HK-2 (cell line): ENCODE measurements around the gene CLK4.
A peak's percentile ranks its signal among the peaks of the same experiment; 100 is the strongest.

Source experiments
- DNase-seq: peaks from one replicate; pipeline ENCODE4 v3.0.0-alpha.2; 2018; ENCODE audit not compliant: unreplicated experiment

Gene CLK4

DNA sequence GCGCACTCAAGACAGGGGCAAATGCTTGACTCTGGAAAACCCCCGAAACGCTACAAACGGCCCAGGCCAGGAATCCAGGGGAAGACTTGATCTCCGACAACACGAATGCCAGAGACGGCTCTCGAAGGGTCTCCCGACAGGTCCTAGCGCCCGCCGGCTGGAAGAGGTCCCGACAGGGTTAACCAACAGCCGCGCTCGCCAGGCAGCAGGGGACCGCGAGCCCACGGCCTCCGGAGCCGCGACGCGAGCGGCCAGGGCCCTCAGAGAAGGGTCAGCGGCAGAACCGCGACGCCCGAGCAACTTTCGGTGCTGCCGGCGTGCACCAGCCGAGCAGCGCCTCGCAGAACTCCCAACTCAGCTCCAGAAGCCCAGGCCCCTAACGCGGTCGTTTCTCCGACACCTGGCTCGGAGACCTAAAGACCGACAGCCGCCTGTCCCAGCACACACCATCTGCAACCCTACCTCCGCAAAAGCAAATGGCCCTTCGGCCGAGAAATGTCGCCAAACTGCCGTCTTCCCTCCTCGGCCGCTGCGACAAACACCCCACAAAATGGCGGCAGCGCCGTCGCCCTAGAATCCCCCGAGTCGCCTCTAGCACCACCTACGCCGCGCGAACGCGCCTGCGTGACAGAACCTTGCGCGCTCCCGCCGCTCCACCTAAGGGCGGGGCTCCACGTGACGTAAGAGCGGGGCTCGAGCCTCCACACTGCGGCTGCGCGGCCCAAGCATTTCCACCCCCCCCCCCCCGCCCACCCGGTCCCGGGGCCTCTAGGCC, at the start of gene CLK4:
TSS of gene CLK4 (minus strand) at position 567 of the 775 bp plus-strand sequence. CDS start 3,634 bp downstream, outside the sequence.
- DNase-seq, result peak; percentile 83

DNA sequence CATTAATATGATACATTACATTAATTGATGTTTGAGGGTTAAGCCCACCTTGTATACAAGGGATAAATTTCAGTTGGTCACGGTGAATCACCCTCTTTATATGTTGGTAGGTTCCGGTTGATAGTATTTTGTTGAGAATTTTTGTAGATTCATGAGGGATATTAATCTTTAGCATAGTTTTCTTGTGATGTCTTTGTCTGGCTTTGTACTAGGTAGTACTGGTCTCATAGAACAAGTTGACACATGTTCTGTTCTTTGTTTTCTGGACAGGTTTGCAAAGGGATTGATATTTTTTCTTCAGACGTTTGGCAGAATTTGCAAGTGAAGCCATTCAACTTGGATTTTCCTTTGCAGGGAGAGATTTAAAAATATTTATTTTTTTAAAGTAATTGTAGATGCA, 49.1 kb upstream of the CLK4 start:
- DNase-seq, result no peak

DNA sequence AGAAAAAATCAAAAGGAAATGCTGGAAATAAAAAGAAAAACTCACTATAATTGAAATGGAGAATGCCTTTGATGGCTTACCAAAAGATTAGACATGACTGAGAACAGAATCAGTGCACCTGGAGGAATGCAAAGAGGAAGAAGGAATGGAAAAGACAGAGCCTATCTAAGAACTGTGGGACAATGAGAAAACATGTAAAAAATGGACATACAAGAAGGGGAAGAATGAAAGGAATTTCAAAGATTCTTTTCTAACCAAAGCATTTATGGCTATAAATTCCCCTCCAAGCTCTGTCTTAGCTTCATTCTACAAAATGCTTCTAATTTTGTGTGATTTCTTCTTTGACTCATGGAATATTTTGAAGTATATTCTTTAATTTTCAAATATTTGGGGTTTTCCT, 47.5 kb upstream of the CLK4 start:
- no peak for DNase-seq

DNA sequence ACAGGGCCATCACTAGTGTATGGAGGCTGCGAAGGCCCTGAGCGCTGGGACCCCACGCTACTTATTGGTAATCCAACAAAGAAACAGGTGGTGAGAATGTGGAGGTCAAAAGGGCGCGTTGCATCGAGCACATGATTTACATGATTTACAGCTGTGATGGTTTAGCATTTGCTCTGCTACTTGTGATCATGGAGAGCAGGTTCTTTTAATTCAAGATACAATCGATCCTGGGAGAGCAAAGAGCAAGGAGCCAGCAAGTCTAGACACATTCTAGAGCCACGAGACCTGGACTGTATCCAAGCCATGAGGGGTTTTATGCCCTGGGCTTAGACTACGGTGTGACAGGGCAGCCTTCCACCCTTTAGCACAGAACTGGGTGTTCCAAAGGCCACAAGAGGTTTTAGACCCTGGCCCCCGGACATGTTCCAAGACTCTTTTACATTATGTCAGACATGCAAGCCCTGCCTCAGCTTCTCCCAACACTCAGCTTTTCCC, 47.0 kb upstream of the CLK4 start:
- no peak for DNase-seq

DNA sequence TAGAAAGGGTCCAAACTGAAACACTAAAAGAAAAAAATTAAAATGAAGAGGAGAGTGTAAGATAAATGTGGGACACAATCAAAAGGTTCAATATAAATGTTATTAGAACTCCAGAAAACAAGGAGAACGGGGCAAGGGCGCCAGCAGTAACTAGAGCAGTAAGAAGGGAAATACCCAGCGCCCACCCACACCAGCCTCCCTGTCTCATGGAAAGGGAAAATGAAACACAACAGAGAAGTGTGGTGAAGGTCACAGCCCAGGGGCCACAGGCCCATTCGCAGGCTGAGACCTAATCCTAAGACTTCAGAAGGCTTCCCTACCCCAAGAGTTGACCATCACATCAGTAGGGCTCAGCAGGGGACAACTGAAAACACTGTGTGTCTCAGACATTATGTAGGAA, 45.8 kb upstream of the CLK4 start:
- no peak for DNase-seq

DNA sequence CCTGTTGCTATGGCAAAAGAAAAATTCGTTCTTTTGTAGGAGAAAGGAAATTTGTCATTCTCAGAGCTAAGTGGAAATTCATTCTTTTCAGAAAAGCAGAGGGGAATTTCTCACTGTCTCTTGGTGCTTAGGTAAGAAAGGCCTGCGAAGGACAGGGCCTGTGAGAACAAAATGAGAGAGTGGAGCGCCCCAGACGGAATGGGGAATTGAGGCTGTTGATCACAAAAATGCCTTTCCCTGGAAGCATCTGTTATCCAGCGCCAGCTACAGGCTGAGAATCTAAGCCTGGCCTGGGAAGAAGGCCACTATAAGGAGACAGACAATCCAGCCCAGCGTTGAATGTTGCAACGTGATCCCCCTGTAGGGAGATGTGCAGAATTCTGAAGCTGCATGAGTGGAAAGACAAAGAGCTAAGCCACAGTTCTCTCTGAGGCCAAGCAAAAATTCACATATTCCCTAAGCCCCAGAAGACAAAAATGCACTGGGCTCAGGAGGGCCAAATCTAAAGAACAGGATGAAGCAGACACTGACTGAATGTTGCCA, 44.8 kb upstream of the CLK4 start:
- no peak for DNase-seq

DNA sequence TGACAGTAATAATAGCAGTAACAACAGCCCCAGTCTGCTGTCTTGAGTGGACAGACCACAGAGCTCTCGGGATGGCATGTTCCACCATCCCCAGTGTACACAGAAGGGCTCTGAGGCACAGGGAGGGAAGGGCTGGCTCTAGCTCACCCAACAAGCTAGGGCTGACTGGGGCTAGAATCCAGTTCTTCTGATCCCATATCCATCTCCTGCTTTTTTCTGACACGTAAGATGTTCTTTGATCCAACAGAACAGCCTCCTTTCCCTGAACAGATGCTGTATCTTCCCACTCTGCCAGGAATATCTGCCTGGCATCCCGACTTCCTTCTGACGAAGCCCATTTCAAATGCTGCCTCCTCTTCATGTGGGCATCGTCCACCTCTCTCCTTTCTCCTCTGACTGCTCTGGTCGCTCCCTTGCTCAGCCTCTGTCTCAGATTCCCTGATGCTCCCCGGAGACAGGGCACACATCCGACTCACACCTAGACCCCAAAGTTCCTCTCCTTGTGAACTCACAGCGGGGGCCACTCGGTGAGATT, 43.6 kb upstream of the CLK4 start:
- no peak for DNase-seq

DNA sequence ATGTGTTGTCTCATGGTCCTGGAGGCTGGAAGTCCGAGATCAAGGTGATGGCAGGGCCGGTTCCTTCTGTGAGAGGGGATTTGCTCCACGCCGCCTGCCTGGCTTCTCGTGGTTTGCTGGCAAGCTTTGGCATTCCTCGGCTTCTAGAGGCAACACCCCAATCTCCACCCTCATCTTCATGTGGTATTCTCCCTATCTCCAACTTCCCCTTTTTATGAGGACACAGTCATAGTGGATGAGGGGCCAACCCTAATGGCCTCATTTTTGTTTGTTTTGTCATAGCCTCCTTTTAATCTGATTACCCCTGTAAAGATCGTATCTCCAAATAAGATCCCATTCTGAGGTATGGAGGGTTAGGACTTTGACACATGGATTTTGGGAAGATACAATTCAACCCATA, 41.7 kb upstream of the CLK4 start:
- no peak for DNase-seq

DNA sequence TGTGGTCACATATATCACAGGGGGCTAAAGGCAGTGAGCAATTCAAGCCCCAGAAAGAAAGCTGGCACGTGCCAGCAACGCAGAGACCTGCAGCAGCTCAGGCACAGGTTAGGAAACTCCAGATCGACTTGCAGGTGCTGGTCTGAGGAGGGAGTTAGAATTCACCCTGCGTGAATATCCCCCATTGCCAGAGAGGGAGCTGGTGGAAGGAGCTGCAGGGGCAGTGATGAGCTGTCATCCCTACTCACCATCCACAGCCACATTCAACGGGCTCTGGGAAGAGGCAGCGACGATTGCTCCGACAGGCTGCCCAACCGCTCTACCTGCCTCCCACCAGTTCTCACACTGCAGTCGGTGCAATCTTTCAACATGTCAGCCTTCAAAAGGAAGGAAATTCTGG, 40.8 kb upstream of the CLK4 start:
- no peak for DNase-seq

DNA sequence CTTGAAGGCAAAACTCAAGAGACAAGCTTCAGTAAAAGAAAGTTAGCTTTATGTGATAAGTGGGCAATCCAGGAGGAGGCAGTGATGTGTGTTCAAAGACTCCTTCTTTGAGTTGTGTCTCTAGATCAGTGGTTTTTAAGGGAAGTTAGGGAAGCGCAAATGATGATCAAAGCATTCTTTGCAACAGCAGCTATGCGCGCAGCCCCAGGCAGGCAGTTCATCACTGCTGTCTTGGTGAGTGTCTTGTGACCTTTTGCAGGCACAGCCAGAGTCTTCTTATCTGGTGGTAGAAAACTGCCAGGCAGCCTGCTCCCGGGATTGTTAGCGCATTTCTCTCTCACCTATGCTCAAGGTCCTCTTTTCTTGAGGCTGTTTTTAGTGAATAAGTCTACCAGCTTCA, 40.3 kb upstream of the CLK4 start:
- DNase-seq, result no peak

DNA sequence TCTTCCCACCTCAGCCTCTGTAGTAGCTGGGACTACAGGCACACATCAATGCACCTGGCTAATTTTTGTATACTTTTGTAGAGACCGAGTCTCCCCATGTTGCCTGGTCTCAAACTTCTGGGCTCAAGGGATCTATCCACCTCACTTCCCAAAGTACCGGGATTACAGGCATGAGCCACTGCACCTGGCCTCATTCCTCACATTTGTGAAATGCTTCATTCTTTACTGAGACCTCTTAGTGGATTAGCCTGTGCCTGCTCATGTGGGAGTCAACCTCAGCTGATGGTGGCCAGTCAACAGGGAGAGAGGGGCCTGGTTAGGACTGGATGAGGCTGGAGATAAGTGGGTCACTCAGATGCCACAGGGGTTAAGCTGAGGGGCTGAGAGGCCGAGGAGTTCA, 37.3 kb upstream of the CLK4 start:
- DNase-seq, result no peak

DNA sequence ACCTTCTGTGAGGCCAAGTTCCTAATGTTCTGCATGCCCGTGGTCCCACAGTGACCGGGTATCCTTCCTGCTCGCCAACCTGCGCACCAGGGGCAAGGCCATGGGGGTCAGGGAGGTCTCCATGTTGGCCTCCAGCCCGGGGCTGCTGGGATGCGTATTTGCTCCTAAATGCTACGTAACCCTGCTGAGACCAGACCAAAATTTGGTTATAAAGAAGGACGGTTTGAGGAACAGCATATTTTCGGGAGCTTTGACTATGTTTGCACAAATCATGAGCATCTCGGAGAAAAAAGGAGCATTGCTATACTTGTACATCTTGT, 35.7 kb upstream of the CLK4 start:
- no peak for DNase-seq

DNA sequence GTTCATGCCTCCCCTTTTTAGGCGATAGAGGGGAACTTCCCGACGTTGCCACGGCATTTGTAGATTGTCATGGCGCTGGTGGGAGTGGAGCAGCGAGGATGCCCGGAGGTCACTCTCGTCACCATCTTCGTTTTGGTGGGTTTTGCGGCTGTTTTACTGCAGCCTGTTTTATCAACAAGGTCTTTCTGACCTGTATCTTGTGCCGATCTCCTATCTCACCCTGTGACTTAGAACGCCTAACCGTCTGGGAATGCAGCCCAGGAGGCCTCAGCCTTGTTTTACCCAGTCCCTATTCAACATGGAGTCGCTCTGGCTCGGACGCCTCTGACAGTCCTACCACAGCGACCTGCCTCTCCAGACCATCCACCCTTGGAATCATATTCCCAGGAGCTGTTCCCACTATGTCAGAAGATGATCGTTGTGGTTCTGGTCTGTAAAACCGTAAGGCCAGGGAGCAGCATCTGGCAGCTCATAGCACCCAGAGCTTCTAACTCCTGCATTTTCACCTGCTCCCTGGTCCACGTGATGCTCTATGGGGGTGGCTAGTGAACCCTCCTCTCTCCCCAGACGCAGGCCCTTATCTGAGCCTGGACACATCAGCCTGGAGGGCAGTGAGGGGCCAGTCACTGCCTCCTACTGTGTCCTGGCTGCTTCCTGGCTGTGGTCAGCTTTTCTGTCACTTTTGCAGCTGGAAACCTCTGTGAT, 35.1 kb upstream of the CLK4 start:
- no peak for DNase-seq

DNA sequence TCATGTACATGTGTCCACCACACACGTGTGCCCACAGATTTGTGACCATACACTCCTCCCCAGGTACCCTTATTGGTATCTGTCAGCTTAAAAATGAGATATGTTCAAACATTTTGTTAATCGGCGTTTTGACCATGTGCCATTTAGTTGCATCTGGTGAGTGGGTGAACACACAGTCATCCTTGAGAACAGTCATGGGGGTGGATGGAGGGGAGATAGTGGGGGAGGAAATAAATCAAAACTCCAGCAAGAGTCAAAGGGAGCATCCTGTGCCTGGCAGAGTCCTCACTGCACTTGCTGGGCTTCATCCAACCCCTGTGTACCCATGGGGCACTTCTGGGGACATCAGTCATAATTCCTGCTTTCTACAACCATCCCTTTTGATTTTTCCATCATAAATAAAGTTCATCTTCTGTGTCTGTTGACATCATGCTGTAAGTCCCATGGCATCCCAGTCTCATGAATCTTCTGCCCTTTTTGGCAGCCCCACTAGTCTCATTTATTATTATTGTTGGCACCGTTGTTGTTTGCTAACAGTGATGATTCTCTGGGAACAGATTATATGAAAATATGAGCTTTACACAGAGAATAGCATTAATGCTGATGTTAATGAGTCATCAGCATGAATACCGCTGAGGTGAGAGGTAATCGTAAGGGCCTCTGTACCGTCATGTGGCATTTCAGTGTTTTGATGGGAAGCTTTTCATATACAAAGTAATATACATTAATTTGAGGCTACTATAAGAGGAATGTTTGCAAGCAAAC, 24.4 kb upstream of the CLK4 start:
- DNase-seq, result no peak

DNA sequence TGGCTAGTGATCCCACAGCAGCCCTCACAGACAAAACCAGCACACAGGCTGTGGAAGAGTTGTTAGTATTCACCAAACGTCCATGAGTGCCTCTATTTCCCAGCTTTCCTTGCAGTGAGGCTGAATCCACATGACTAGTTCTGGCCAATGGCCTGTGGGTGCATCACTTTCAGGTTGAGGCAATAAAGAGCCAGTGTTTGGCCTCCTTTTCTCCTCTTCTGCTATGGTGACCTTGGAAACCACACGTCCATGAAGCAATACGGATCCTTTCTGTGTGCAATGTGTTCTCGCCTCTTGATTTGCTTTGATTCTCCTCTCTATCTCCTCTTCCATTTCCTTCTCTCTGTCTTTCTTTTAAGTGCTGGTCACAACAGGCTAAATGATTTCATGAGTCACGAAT, 23.4 kb upstream of the CLK4 start:
- DNase-seq, result no peak

DNA sequence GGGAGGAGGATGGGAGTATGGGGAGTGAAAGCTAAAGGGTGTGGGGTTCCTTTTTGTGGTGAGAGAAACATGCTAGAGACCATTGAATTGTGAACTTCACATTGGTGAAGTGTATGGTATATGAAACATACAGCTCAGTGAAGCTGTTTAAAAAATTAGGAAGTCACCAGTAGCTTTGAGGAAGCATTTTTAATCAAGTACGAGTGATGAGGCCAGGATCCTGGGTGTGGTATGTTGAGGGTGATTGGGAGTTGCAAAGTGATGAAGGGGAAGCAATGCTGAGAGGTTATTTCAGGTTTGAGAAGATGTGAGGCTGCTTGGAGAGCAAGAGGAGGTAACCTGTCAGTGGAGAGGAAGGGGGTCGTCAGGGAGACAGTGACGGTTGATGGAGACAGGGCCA, 22.7 kb upstream of the CLK4 start:
- DNase-seq, result no peak

DNA sequence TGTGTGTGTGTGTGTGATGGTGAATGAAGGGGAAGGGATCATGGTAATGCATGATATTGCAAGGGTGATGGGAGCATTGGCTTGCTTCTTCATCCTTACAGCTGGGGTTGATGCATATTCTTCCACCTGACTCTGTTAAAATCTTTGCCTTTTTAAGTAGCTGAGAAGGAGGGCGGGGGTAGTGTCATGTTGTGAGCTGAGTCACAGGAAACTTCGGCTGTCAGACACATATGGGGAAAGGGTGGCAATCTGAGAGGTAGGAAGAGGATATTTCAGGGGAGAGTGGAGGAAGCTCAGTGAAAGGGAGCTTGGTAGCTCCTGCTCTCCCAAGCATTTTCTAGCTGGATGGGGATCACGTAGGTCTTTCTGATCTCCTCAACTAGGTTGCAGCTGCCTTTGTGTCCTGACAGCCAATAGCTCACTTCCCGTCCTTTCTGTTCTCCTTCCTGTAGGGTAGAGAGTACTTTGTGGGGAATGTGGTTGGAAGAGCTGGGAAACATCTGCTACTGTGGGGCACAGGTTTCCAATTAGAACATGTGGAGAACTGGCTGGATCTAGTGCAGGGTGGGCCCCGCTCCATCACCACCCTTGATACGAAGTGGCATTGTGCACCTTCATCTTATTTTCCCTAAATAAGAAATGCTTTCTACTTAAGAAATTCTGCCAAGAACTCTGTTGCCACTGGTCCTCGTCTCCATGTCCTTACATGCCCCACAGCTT, 18.1 kb upstream of the CLK4 start:
- no peak for DNase-seq

DNA sequence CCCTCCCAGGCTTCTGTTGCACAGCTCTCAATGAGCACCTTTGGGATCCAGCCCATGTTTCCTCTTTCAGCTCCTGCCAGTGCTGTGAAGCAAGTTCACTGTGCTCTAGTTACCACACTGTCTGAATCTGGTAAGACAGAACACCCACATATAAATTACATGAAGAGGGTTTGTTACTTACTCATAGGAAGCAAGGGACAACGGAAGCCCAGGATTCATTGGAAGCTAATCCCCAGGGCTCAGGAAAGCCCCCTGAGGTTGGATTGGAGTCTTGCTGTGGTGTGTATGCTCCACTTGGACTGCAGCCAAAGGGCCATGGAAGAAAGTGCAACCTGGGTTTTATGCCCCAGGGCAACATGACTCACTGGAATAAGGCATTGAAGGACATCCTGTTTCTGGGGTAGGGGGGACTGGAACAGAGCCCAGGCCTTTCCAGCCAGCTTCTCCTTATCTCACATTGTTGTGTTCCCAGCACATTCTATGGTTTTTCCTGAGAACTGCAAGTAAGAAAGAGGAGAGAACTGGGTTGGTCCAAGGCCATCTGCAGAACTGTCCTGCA, 15.6 kb upstream of the CLK4 start:
- DNase-seq, result peak; percentile 59

DNA sequence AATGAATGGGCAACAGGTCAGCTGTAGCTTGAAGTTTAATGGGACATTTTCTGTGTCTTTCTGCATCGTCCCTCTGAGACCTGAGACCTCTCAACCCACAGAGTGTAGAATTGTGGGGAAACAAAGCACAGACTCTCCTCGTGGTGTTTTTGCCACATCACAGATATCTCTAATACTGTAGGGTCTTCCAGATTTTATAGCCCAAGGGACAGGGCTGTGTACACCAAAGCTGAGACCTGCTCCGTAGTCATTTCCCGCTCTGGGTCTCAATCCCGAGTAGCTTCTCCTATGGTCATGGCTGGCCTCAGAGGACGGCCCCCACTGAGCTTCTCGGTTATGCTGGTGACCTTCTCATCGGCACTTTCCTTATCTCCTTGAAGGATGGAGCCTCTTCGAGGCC, 14.9 kb upstream of the CLK4 start:
- DNase-seq, result no peak

DNA sequence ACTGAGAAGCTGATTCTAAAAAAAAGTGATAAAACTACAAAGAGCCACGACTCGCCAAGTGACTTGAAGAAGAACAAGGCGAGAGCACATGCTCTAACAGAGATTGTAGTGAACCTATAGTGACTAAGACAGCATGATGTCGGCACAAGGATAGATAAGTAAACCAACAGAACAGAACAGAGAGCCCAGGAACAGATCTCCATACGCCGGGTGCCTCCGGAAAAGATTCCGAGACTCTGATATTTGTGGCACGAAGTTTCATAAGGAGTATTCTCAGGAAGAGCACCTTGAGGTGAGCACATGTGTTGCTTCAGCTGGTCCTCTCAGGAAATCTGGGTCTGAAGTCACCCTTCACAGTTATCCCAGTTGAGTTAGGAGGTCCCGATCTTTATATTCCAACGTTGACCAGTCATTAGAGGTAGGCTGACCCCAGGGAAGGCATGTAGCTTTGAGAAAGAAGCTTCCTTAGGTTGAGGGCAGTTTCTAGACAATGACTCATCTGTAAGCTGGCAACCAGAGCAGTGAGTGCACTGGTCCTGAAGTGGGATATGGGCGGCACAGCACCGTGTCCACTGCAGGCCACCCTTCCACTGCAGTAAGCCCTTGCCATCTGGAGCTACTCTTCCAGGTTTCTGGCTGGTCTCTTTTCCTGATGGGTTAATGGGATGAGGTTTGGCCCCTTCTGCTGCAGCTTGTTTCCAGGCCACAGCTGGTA, 13.6 kb upstream of the CLK4 start:
- DNase-seq, result no peak
